ENCODE data around the gene USP9Y.

USP9Y gene

GRCh38 chrY:12809034-12809433, 108.0 kb downstream of the USP9Y start:
- Histone ChIP-seq H3K9me3 (ENCODE audit: insufficient read depth, low read length) (no peaks in the 10 kb centered on the region), H3K4me2 (ENCODE audit: low read length) (no peak overlapping the region), H3K36me3 (replicated peaks; ENCODE audit: low read depth, low read length) (peaks cover 8% of the 10 kb centered on the region), H3K4me1 (ENCODE audit: low read length) (no peaks in the 10 kb centered on the region), H3K79me2 (ENCODE audit: low read length) (no peaks in the 10 kb centered on the region), H2AFZ (ENCODE audit: low read depth, low read length) (no peak overlapping the region), H3K27ac (ENCODE audit: low read length) (no peak overlapping the region), H3K4me3 (ENCODE audit: low read length) (no peak overlapping the region), H3K9ac (ENCODE audit: low read length) (no peak overlapping the region), H4K20me1 (ENCODE audit: insufficient read depth, low read length) (no peaks in the 10 kb centered on the region), H3K27me3 (ENCODE audit: low read depth, low read length) (no peaks in the 10 kb centered on the region)
- TF ChIP-seq EZH2phosphoT487 (IDR thresholded peaks at IDR 0.05; ENCODE audit: low read depth), result no peak
- TF ChIP-seq, protein P1, sequence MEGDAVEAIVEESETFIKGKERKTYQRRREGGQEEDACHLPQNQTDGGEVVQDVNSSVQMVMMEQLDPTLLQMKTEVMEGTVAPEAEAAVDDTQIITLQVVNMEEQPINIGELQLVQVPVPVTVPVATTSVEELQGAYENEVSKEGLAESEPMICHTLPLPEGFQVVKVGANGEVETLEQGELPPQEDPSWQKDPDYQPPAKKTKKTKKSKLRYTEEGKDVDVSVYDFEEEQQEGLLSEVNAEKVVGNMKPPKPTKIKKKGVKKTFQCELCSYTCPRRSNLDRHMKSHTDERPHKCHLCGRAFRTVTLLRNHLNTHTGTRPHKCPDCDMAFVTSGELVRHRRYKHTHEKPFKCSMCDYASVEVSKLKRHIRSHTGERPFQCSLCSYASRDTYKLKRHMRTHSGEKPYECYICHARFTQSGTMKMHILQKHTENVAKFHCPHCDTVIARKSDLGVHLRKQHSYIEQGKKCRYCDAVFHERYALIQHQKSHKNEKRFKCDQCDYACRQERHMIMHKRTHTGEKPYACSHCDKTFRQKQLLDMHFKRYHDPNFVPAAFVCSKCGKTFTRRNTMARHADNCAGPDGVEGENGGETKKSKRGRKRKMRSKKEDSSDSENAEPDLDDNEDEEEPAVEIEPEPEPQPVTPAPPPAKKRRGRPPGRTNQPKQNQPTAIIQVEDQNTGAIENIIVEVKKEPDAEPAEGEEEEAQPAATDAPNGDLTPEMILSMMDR (IDR thresholded peaks at IDR 0.05; ENCODE audit: low read depth, low read length), result peak; percentile 53

GRCh38 chrY:12823408-12823807, 122.4 kb downstream of the USP9Y start:
- H3K9ac ChIP-seq (ENCODE audit: low read length), result no peak overlapping the region
- no peak overlapping the region for H3K27ac ChIP-seq (ENCODE audit: low read length)
- H2AFZ ChIP-seq (ENCODE audit: low read depth, low read length), result no peak overlapping the region
- no peaks in the 10 kb centered on the region for H3K27me3 ChIP-seq (ENCODE audit: low read depth, low read length)
- no peak overlapping the region for H3K4me2 ChIP-seq (ENCODE audit: low read length)
- no peaks in the 10 kb centered on the region for H3K79me2 ChIP-seq (ENCODE audit: low read length)
- H4K20me1 ChIP-seq (ENCODE audit: insufficient read depth, low read length), result no peaks in the 10 kb centered on the region
- peaks cover 6% of the 10 kb centered on the region for H3K4me1 ChIP-seq (ENCODE audit: low read length)
- TF ChIP-seq, protein P1 (IDR thresholded peaks at IDR 0.05; ENCODE audit: low read depth, low read length), result no peak
- no peak for TF ChIP-seq EZH2phosphoT487 (IDR thresholded peaks at IDR 0.05; ENCODE audit: low read depth)
- H3K9me3 ChIP-seq (ENCODE audit: insufficient read depth, low read length), result no peaks in the 10 kb centered on the region
- H3K4me3 ChIP-seq (ENCODE audit: low read length), result no peak overlapping the region
- H3K36me3 ChIP-seq (replicated peaks; ENCODE audit: low read depth, low read length), result no peaks in the 10 kb centered on the region

DNA sequence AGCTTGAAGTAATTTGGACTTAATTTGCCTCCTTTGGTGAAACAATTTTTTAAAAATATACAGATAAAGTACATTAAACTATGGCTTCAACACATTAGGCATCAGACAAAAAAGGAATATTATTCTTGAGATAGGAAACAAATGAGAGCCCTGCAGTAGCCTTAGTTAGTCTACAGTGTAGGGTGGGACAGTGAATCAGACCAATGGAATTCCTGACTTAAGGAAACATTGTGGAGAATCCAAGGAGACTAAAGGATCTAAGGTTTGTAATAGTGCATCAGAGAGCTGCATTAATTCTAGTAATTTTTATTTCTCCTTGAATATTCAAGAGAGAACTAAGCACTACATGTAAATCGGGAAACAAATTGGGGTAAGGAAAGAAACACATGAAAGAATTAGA, 125.8 kb downstream of the USP9Y start:
- H4K20me1 ChIP-seq (ENCODE audit: insufficient read depth, low read length), result no peaks in the 10 kb centered on the region
- H3K36me3 ChIP-seq (replicated peaks; ENCODE audit: low read depth, low read length), result peaks cover 7% of the 10 kb centered on the region
- peaks cover 3% of the 10 kb centered on the region for H3K4me1 ChIP-seq (ENCODE audit: low read length)
- H3K9me3 ChIP-seq (ENCODE audit: insufficient read depth, low read length), result no peaks in the 10 kb centered on the region
- no peaks in the 10 kb centered on the region for H3K79me2 ChIP-seq (ENCODE audit: low read length)
- TF ChIP-seq, protein P1 (IDR thresholded peaks at IDR 0.05; ENCODE audit: low read depth, low read length), result no peak
- TF ChIP-seq EZH2phosphoT487 (IDR thresholded peaks at IDR 0.05; ENCODE audit: low read depth), result no peak
- no peak overlapping the region for H3K4me3 ChIP-seq (ENCODE audit: low read length)
- no peaks in the 10 kb centered on the region for H3K27me3 ChIP-seq (ENCODE audit: low read depth, low read length)
- no peak overlapping the region for H3K27ac ChIP-seq (ENCODE audit: low read length)
- no peak overlapping the region for H3K9ac ChIP-seq (ENCODE audit: low read length)
- no peak overlapping the region for H3K4me2 ChIP-seq (ENCODE audit: low read length)
- no peak overlapping the region for H2AFZ ChIP-seq (ENCODE audit: low read depth, low read length)

- H3K36me3 ChIP-seq (replicated peaks; ENCODE audit: low read depth, low read length), result peaks cover 11% of the 10 kb centered on the region
- H2AFZ ChIP-seq (ENCODE audit: low read depth, low read length), result no peak overlapping the region
- no peak for TF ChIP-seq EZH2phosphoT487 (IDR thresholded peaks at IDR 0.05; ENCODE audit: low read depth)
- TF ChIP-seq, protein P1 (IDR thresholded peaks at IDR 0.05; ENCODE audit: low read depth, low read length), result no peak
- no peak overlapping the region for H3K27ac ChIP-seq (ENCODE audit: low read length)
- H3K4me3 ChIP-seq (ENCODE audit: low read length), result no peak overlapping the region
- H4K20me1 ChIP-seq (ENCODE audit: insufficient read depth, low read length), result no peaks in the 10 kb centered on the region
- H3K9ac ChIP-seq (ENCODE audit: low read length), result no peak overlapping the region
- H3K79me2 ChIP-seq (ENCODE audit: low read length), result no peaks in the 10 kb centered on the region
- peaks cover 16% of the 10 kb centered on the region for H3K4me1 ChIP-seq (ENCODE audit: low read length)
- H3K9me3 ChIP-seq (ENCODE audit: insufficient read depth, low read length), result no peaks in the 10 kb centered on the region
- H3K27me3 ChIP-seq (ENCODE audit: low read depth, low read length), result no peaks in the 10 kb centered on the region
- no peak overlapping the region for H3K4me2 ChIP-seq (ENCODE audit: low read length)
Measured at GRCh38 chrY:12833284-12833683, 132.3 kb downstream of the USP9Y start.
